Measurements from ENCODE around the gene MCM3AP. TPM values are rescaled to one million over a fixed set of nuclear protein-coding genes. Genes with fewer than 3 reads are reported as not detected.
"Not testable (repeated sequence)": the region's sequence is repeated elsewhere in the genome, so short reads cannot be mapped to it uniquely, and the experiment has no call there.

MCM3AP gene
- total RNA-seq, 1 donor, result 64.8 TPM

GRCh38 chr21:46205766-46206162, 79.6 kb downstream of the MCM3AP start:
- Histone ChIP-seq H4K20me1 (ENCODE audit: insufficient read depth, low read length) (no peaks in the 10 kb centered on the region), H3K79me2 (ENCODE audit: insufficient read depth, low read length) (no peaks in the 10 kb centered on the region), H3K9me3 (ENCODE audit: low read depth, low read length) (no peaks in the 10 kb centered on the region), H3K4me1 (ENCODE audit: insufficient read depth, low read length) (no peaks in the 10 kb centered on the region), H3K36me3 (ENCODE audit: insufficient read depth, low read length) (peaks cover 11% of the 10 kb centered on the region), H3K4me3 (ENCODE audit: insufficient read depth, low read length) (no peak overlapping the region), H2AFZ (ENCODE audit: low read length) (no peak overlapping the region), H3K4me2 (ENCODE audit: insufficient read depth, low read length) (no peak overlapping the region), H3K27me3 (ENCODE audit: insufficient read depth, low read length) (no peaks in the 10 kb centered on the region), H3K27ac (ENCODE audit: low read depth, low read length) (no peak overlapping the region)
- DNase-seq (ENCODE audit: insufficient read length, low spot score, missing footprints), result no peak
- TF ChIP-seq CTCF (IDR thresholded peaks at IDR 0.05; ENCODE audit: extremely low read depth, low read depth, low read length), result no peak

- Histone ChIP-seq H3K4me1 (ENCODE audit: insufficient read depth, low read length) (no peaks in the 10 kb centered on the region), H3K36me3 (ENCODE audit: insufficient read depth, low read length) (peaks cover 11% of the 10 kb centered on the region), H3K4me2 (ENCODE audit: insufficient read depth, low read length) (no peak overlapping the region), H3K9me3 (ENCODE audit: low read depth, low read length) (no peaks in the 10 kb centered on the region), H3K27me3 (ENCODE audit: insufficient read depth, low read length) (no peaks in the 10 kb centered on the region), H3K27ac (ENCODE audit: low read depth, low read length) (no peak overlapping the region), H2AFZ (ENCODE audit: low read length) (no peak overlapping the region), H3K79me2 (ENCODE audit: insufficient read depth, low read length) (no peaks in the 10 kb centered on the region), H3K4me3 (ENCODE audit: insufficient read depth, low read length) (no peak overlapping the region), H4K20me1 (ENCODE audit: insufficient read depth, low read length) (no peaks in the 10 kb centered on the region)
- TF ChIP-seq CTCF (IDR thresholded peaks at IDR 0.05; ENCODE audit: extremely low read depth, low read depth, low read length), result no peak
- peak; percentile 69 for DNase-seq (ENCODE audit: insufficient read length, low spot score, missing footprints)
Measured at GRCh38 chr21:46205166-46205565, 80.2 kb downstream of the MCM3AP start.

- no peak overlapping the region for H2AFZ ChIP-seq (ENCODE audit: low read length)
- H3K4me1 ChIP-seq (ENCODE audit: insufficient read depth, low read length), result no peaks in the 10 kb centered on the region
- H4K20me1 ChIP-seq (ENCODE audit: insufficient read depth, low read length), result no peaks in the 10 kb centered on the region
- no peaks in the 10 kb centered on the region for H3K79me2 ChIP-seq (ENCODE audit: insufficient read depth, low read length)
- H3K9me3 ChIP-seq (ENCODE audit: low read depth, low read length), result no peaks in the 10 kb centered on the region
- TF ChIP-seq CTCF (IDR thresholded peaks at IDR 0.05; ENCODE audit: extremely low read depth, low read depth, low read length), result no peak
- H3K4me3 ChIP-seq (ENCODE audit: insufficient read depth, low read length), result no peak overlapping the region
- H3K27me3 ChIP-seq (ENCODE audit: insufficient read depth, low read length), result no peaks in the 10 kb centered on the region
- DNase-seq (ENCODE audit: insufficient read length, low spot score, missing footprints), result peak; percentile 73
- H3K36me3 ChIP-seq (ENCODE audit: insufficient read depth, low read length), result peaks cover 11% of the 10 kb centered on the region
- no peak overlapping the region for H3K27ac ChIP-seq (ENCODE audit: low read depth, low read length)
- H3K4me2 ChIP-seq (ENCODE audit: insufficient read depth, low read length), result no peak overlapping the region
Measured at GRCh38 chr21:46203203-46203600, 82.2 kb downstream of the MCM3AP start.

- Histone ChIP-seq H3K79me2 (ENCODE audit: insufficient read depth, low read length) (no peaks in the 10 kb centered on the region), H3K4me2 (ENCODE audit: insufficient read depth, low read length) (no peak overlapping the region), H3K27me3 (ENCODE audit: insufficient read depth, low read length) (no peaks in the 10 kb centered on the region), H3K27ac (ENCODE audit: low read depth, low read length) (no peak overlapping the region), H4K20me1 (ENCODE audit: insufficient read depth, low read length) (no peaks in the 10 kb centered on the region), H3K4me1 (ENCODE audit: insufficient read depth, low read length) (no peaks in the 10 kb centered on the region), H2AFZ (ENCODE audit: low read length) (no peak overlapping the region), H3K4me3 (ENCODE audit: insufficient read depth, low read length) (no peak overlapping the region), H3K9me3 (ENCODE audit: low read depth, low read length) (no peaks in the 10 kb centered on the region), H3K36me3 (ENCODE audit: insufficient read depth, low read length) (peaks cover 11% of the 10 kb centered on the region)
- DNase-seq (ENCODE audit: insufficient read length, low spot score, missing footprints), result no peak
- no peak for TF ChIP-seq CTCF (IDR thresholded peaks at IDR 0.05; ENCODE audit: extremely low read depth, low read depth, low read length)
Measured at GRCh38 chr21:46202592-46203202, 82.7 kb downstream of the MCM3AP start.

- not testable (repeated sequence) for H4K20me1 ChIP-seq (ENCODE audit: insufficient read depth, low read length); DNase-seq (ENCODE audit: insufficient read length, low spot score, missing footprints); H3K27ac ChIP-seq (ENCODE audit: low read depth, low read length); H3K4me1 ChIP-seq (ENCODE audit: insufficient read depth, low read length); H3K4me3 ChIP-seq (ENCODE audit: insufficient read depth, low read length); H2AFZ ChIP-seq (ENCODE audit: low read length); H3K9me3 ChIP-seq (ENCODE audit: low read depth, low read length); H3K4me2 ChIP-seq (ENCODE audit: insufficient read depth, low read length); H3K79me2 ChIP-seq (ENCODE audit: insufficient read depth, low read length); H3K27me3 ChIP-seq (ENCODE audit: insufficient read depth, low read length)
- peaks cover 18% of the 10 kb centered on the region for H3K36me3 ChIP-seq (ENCODE audit: insufficient read depth, low read length)
Measured at GRCh38 chr21:46200877-46201803, 84.3 kb downstream of the MCM3AP start.
